Measurements from ENCODE around the gene CD151.
A peak's percentile ranks its signal among the peaks of the same experiment; 100 is the strongest.

Gene CD151

DNA sequence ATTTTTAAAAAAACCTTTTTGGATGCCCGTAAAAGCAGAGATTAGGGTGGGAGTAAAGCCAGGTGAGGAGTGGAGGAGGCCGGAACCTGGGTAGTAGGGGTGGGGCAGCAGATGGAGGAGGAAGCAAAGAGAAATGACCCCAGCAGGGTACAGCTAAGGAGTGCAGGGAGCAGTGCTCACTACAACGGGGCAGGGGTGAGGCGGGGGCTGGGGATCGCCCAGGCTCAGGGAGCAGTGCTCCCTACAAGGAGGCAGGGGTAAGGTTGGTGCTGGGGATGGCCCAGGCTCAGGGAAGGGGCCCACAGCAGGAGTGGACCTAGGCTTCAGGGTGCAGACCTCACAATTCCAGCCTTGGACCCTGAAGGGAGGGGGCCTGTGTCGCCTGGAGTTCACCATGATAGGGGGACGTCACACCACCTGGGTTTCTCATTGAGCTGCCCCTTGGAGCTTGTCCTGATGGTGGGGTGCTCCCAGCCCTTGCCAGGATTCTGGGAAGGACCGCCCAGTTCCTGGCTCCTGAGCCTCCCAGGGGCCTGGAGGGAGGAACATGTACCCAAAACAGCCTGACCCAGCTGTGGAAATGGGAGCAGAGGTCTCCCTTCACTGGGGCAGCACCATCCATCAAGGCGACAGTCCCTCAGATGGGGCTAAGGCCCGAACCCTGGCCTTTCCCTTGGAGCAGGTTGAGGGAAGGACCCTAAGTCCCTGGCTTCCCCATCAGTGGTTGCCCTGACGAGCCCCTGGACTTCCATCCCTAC, 16.9 kb upstream of the CD151 start:
- DNase-seq (ENCODE audit: low read depth): no peak

DNA sequence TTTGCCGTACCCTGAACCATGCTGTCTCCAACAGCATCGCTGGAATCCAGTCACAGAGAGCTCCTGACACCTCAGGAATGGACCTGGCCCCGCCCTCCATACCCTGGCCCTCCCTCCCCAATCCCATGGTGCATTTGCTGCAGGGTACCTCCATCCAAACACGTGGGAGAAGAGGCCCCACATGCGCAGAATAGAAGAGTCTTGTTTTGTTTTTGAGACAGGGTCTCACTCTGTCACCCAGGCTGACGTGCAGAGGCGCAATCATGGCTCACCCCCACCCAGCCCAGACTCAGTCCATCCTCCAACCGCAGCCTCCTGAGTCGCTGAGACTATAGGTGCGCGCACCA, 16.3 kb upstream of the CD151 start:
- no peak for DNase-seq (ENCODE audit: low read depth)

DNA sequence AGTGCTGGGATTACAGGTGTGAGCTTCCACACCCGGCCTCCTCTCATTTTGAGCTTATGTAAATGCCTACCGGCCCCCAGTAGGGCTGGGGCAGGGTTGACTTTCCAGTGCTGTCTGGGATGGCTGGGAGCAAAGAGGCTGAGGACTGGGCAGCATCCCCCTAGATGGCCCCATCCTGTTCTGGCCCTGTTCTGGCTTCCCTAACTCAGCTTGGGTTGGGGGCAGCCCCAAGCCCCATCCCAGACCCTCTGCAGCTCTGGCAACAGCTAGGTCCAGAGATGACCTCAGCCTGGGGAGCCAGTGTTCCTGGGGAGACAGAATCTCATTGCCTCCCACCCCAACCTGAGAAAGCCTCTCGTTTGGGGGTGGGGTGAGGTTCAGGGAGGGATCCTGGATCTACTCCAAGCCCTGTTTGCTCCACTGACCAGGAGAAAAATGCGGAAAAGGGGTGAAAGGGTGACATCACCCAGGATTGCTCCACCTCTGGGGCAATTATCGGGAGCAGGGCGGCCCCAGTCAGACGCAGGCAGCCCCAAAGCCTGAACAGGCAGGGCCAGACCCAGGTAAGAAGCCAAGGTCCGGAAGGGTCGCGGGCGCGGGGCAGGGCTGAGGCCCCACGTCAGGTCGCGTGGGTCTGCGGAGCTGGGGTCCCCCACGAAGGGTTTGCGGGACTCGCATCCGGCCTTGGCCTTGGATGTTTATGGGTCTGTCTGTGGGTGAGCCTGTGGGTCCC, 14.2 kb upstream of the CD151 start, which contains the start of gene PNPLA2:
TSS of gene PNPLA2 (plus strand) at position 519 of the 733 bp plus-strand sequence. CDS start 805 bp downstream, outside the sequence.
- DNase-seq (ENCODE audit: low read depth): no peak

GRCh38 chr11:819129-819931, 13.4 kb upstream of the CD151 start:
- DNase-seq (ENCODE audit: low read depth): peak; percentile 83

DNA sequence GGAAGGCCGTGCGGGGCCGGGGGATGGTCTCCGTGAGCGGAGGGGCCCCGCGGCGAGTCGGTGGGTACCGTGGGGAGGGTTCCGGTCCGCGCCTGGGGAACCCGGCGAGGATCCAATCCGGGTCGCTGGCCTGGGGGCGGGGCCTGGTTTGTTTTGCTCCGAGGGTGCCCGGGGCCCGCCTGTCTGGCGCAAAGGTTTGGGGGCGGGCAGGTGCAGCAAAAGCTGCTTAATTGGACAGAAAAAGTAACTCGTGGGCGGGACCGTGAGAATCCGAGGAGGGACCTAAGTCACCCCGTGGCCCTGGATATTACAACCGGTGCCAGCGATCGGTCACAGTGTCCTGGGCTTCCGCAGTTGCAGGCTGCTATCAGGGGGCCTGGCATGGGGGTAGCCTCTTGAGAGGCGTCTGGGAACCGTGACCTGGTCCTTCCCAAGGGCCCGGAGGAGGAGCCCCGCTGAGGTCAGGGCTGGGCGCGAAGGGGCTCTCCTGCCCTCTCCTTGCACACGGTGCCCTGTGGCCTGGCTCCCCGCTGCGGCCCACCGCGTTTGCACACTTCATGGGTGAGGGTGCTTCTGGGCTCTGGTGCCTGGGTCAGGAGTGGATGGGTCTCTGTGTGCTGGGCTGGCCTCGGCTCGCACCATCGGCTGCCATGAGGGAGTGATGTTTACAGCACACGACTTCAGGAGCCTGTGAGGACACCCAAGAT, 12.7 kb upstream of the CD151 start:
- peak; percentile 89 for DNase-seq (ENCODE audit: low read depth)

GRCh38 chr11:820655-821511, 11.9 kb upstream of the CD151 start:
- no peak for DNase-seq (ENCODE audit: low read depth)

GRCh38 chr11:821512-822371, 11.0 kb upstream of the CD151 start:
- no peak for DNase-seq (ENCODE audit: low read depth)

- DNase-seq (ENCODE audit: low read depth): no peak
Measured at GRCh38 chr11:823441-824291, 9.1 kb upstream of the CD151 start.

GRCh38 chr11:824292-824880, 8.4 kb upstream of the CD151 start:
- no peak for DNase-seq (ENCODE audit: low read depth)

- DNase-seq (ENCODE audit: low read depth): no peak
Measured at GRCh38 chr11:824942-825341, 7.8 kb upstream of the CD151 start.

DNA sequence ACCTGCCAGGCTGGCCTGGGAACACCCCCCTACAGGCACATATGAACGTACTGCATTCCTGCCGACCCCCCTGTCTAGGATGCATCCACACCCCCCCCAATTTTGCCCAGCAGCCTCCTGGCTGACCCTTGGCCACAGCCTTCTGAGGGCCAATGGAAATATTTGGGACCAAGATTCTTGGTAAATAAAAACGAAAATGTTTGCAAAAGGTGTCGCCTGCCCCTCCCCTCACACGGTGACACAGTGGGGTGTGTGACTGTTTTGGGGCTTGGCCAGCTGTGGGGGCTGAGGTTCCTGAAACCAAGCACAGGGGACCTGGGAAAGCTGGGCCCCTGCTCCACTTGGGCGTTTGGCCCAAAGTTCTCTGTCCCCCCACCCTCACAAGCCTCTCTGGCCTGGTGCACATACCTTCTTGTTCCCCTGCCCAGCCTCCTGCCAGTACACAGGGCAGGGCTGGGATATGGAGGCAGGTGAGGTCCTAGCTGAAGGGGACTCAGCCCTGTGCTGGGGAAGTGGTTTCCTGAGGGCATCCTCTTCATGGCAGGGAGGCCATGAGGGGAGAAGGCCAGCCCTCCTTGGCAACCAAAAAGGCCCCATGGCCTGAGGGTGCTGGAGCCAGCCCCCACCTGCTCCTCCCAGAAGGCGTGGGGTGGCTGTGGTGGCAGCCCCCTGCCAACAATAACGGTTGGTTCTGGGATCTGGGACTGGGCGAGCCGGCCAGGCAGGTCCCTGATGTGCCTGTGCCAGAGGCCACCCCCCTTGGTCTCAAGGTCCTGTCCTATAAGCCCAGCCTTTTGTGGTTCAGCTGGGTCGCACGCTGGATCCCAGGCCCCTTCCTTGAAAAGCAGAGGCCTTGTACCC, 7.2 kb upstream of the CD151 start:
- DNase-seq (ENCODE audit: low read depth): no peak

DNA sequence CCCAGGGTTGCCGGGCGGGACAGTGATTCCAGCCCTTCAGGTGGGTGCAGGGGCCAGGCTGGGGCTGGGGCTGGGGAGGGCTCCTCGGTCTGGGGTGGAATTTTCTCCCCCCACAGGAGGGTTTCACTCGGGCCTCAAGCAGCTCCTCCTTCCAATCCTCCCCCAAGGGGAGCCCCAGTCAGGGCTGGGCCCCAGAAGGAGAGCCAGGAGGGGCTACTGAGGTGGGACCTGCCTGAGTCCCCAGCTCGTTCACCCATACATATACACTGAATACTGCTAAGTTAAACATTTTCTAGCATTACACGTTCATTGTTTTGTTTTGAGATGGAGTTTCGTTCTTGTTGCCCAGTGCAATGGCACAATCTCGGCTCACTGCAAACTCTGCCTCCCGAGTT, 6.5 kb upstream of the CD151 start:
- no peak for DNase-seq (ENCODE audit: low read depth)

- DNase-seq (ENCODE audit: low read depth): no peak
Measured at GRCh38 chr11:826836-827145, 6.0 kb upstream of the CD151 start.

- no peak for DNase-seq (ENCODE audit: low read depth)
Measured at GRCh38 chr11:827146-827896, 5.4 kb upstream of the CD151 start.

DNA sequence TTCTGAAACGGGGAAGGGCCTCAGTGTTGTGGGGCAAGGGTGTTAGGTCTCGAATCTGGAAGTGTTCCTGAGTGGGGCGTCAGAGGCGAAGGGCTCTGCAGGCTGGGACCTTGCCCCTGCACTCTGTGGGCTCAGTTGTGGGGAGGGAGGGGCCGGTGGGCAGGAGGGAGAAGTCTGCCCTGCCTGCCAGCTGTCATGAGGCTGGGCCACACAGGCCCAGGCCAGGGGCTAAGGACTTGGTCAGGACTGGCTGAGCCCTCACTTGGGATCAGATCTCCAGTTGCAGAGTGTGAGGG, 4.9 kb upstream of the CD151 start, which contains the start of gene CRACR2B:
TSS of gene CRACR2B (plus strand) at position 23 of the 296 bp plus-strand sequence. CDS start 689 bp downstream, outside the sequence.
- no peak for DNase-seq (ENCODE audit: low read depth)

- no peak for DNase-seq (ENCODE audit: low read depth)
Measured at GRCh38 chr11:828506-829175, 4.1 kb upstream of the CD151 start.

Measured in activated gamma-delta T cell treated with anti-CD3 and anti-CD28 coated beads, Interleukin-2, amount 50 U/mL, for 16 hours (primary cell).